SK-N-SH (cell line): ENCODE measurements around the gene RAB4A. TPM values are rescaled to one million over a fixed set of nuclear protein-coding genes. Genes with fewer than 3 reads are reported as not detected.

Experiments
- CTCF ChIA-PET: fragments of 300-600, 350-600 bp; formaldehyde crosslinking; extraction: SDS; loops from one replicate; lab custom pipeline; 2021; lab: Yijun Ruan, JAX
- POLR2A ChIA-PET: fragments of 350-600 bp; sonication (Branson Sonifier 250); formaldehyde crosslinking; extraction: SDS; loops from one replicate; lab custom pipeline; 2020; ENCODE audit warnings: antibody characterized with exemption, inconsistent platforms; lab: Yijun Ruan, JAX
- DNase-seq: peaks from one replicate; pipeline ENCODE4 v3.0.0; 2012
- H2AFZ ChIP-seq: fragments of 200-600 bp; sonication (generic); 2 replicates; pipeline ENCODE4 v1.8.1; 2016; ENCODE audit warnings: antibody characterized with exemption, mild to moderate bottlenecking, low read depth
- H3F3A ChIP-seq: fragments of 200-600 bp; sonication (generic); replicated peaks from 2 replicates; pipeline ENCODE3; 2016; ENCODE audit warnings: antibody characterized with exemption, mild to moderate bottlenecking; ENCODE audit not compliant: insufficient read depth
- H3K27ac ChIP-seq, 2 experiments: fragments of 200-500 bp in 1 of 2; fragments of 200-600 bp in 1 of 2; sonication (Bioruptor generic) in 1 of 2; sonication (generic), shearing (Covaris generic) in 1 of 2; 2 replicates each; pipeline versions ENCODE4 v1.5.1 to v1.6.1; 2014 to 2016; ENCODE audit warnings: low read depth in 2 of 2, inconsistent platforms in 1 of 2, low read length in 1 of 2, mild to moderate bottlenecking in 1 of 2, mixed read lengths in 1 of 2
- H3K27me3 ChIP-seq: fragments of 200-600 bp; sonication (generic), shearing (Covaris generic); 2 replicates; pipeline ENCODE4 v1.6.1; 2016; ENCODE audit warnings: mixed run types; ENCODE audit not compliant: insufficient read depth
- H3K36me3 ChIP-seq, 2 experiments: fragments of 200-500 bp in 1 of 2; fragments of 200-600 bp in 1 of 2; sonication (Bioruptor generic) in 1 of 2; sonication (generic) in 1 of 2; replicated peaks in 1 of 2; 2 replicates each; pipeline versions ENCODE3 to v1.5.1; 2014 to 2016; ENCODE audit warnings: low read length in 1 of 2, mild to moderate bottlenecking in 1 of 2; ENCODE audit not compliant: insufficient read depth in 2 of 2, control insufficient read depth in 1 of 2
- H3K4me1 ChIP-seq, 2 experiments: fragments of 200-500 bp in 1 of 2; fragments of 200-600 bp in 1 of 2; sonication (Bioruptor generic) in 1 of 2; sonication (generic), shearing (Covaris generic) in 1 of 2; 2 replicates each; pipeline versions ENCODE4 v1.5.1 to v1.6.1; 2014 to 2016; ENCODE audit warnings: low read depth in 1 of 2, low read length in 1 of 2, mixed run types in 1 of 2; ENCODE audit not compliant: insufficient read depth in 2 of 2, control insufficient read depth in 1 of 2
- H3K4me2 ChIP-seq: fragments of 200-600 bp; sonication (generic), shearing (Covaris generic); 2 replicates; pipeline ENCODE4 v1.6.1; 2017; ENCODE audit warnings: mixed run types
- H3K4me3 ChIP-seq, 2 experiments: fragments of 200-500 bp in 1 of 2; fragments of 200-600 bp in 1 of 2; sonication (Bioruptor generic) in 1 of 2; sonication (generic), shearing (Covaris generic) in 1 of 2; 2 replicates each; pipeline versions ENCODE4 v1.5.1 to v1.8.1; 2014 to 2016; ENCODE audit warnings: low read depth in 2 of 2, inconsistent platforms in 1 of 2, low read length in 1 of 2, mild to moderate bottlenecking in 1 of 2, mixed read lengths in 1 of 2, moderate library complexity in 1 of 2
- H3K79me2 ChIP-seq: fragments of 200-600 bp; sonication (generic); 2 replicates; pipeline ENCODE4 v1.8.1; 2017; ENCODE audit warnings: mild to moderate bottlenecking; ENCODE audit not compliant: insufficient read depth
- H3K9ac ChIP-seq: fragments of 200-600 bp; sonication (generic); 2 replicates; pipeline ENCODE4 v1.6.1; 2017; ENCODE audit warnings: mixed run types
- H3K9me2 ChIP-seq: fragments of 200-600 bp; sonication (generic); 2 replicates; pipeline ENCODE4 v1.6.1; 2017; ENCODE audit warnings: mixed run types
- H3K9me3 ChIP-seq: fragments of 200-600 bp; sonication (generic); 2 replicates; pipeline ENCODE4 v1.6.1; 2017; ENCODE audit warnings: mixed run types, mild to moderate bottlenecking, moderate library complexity
- H4K20me1 ChIP-seq: fragments of 200-600 bp; sonication (generic); 2 replicates; pipeline ENCODE4 v1.6.1; 2017; ENCODE audit warnings: mild to moderate bottlenecking, mixed run types; ENCODE audit not compliant: insufficient read depth
- EZH2phosphoT487 ChIP-seq: fragments of 200-600 bp; sonication (generic); IDR thresholded peaks from 2 replicates; pipeline ENCODE4 v1.6.1; 2017; ENCODE audit warnings: low read depth, mixed run types, mild to moderate bottlenecking, antibody characterized with exemption, moderate library complexity, borderline replicate concordance
- FOXM1 ChIP-seq: IDR thresholded peaks from 2 replicates; pipeline ENCODE4 v1.4.0; 2012; ENCODE audit warnings: low read depth, mild to moderate bottlenecking
- JUND ChIP-seq: IDR thresholded peaks from 2 replicates; pipeline ENCODE4 v1.4.0; 2012
- MEF2A ChIP-seq: IDR thresholded peaks from 2 replicates; pipeline ENCODE4 v1.4.0; 2012; ENCODE audit warnings: low read depth, borderline replicate concordance
- NFIC ChIP-seq: IDR thresholded peaks from 2 replicates; pipeline ENCODE4 v1.4.0; 2012; ENCODE audit warnings: borderline replicate concordance
- RXRA ChIP-seq: IDR thresholded peaks from 2 replicates; pipeline ENCODE4 v1.4.0; 2012; ENCODE audit warnings: low read depth, mild to moderate bottlenecking, borderline replicate concordance
- SIN3A ChIP-seq: IDR thresholded peaks from 2 replicates; pipeline ENCODE4 v1.6.1; 2012; ENCODE audit warnings: low read depth, mild to moderate bottlenecking, low read length, moderate library complexity, borderline replicate concordance
- TAF1 ChIP-seq: IDR thresholded peaks from 2 replicates; pipeline ENCODE4 v1.6.1; 2012; ENCODE audit warnings: low read depth, mild to moderate bottlenecking, low read length, moderate library complexity, borderline replicate concordance
- TEAD4 ChIP-seq: IDR thresholded peaks from 2 replicates; pipeline ENCODE4 v1.4.0; 2012; ENCODE audit warnings: mild to moderate bottlenecking, borderline replicate concordance; ENCODE audit not compliant: insufficient read depth
- YY1 ChIP-seq: IDR thresholded peaks from 2 replicates; pipeline ENCODE4 v1.4.0; 2012; ENCODE audit warnings: low read depth, mild to moderate bottlenecking
- WGBS: methylation state at CpG from one replicate; pipeline ENCODE4 v1.1.6; 2017; ENCODE audit warnings: low lambda C conversion rate; 5-methylcytosine and 5-hydroxymethylcytosine counted together
- polyA plus RNA-seq, 3 experiments: library from polyadenylated mRNA; depleted of rRNA; stranded (reverse); fragments of >200 nt; gene quantifications; 2 replicates each; pipeline ENCODE4 v1.2.3, GENCODE V29; 2012
- TF ChIP-seq, protein P1 (sequence below): fragments of 200-600 bp; sonication (generic); IDR thresholded peaks from 2 replicates; pipeline ENCODE4 v1.6.1; 2017; ENCODE audit warnings: antibody characterized with exemption, mild to moderate bottlenecking, moderate library complexity
- TF ChIP-seq, protein P2 (sequence below): IDR thresholded peaks from 2 replicates; pipeline ENCODE4 v1.6.1; 2012; ENCODE audit warnings: mild to moderate bottlenecking, low read depth, low read length, moderate library complexity
- TF ChIP-seq, protein P3 (sequence below): IDR thresholded peaks from 2 replicates; pipeline ENCODE4 v1.4.0; 2012; ENCODE audit warnings: low read depth, borderline replicate concordance

The RAB4A gene
- polyA plus RNA-seq, 1 of the 3 experiments (the other 2 are of a cell fraction): 28.1 TPM

DNA sequence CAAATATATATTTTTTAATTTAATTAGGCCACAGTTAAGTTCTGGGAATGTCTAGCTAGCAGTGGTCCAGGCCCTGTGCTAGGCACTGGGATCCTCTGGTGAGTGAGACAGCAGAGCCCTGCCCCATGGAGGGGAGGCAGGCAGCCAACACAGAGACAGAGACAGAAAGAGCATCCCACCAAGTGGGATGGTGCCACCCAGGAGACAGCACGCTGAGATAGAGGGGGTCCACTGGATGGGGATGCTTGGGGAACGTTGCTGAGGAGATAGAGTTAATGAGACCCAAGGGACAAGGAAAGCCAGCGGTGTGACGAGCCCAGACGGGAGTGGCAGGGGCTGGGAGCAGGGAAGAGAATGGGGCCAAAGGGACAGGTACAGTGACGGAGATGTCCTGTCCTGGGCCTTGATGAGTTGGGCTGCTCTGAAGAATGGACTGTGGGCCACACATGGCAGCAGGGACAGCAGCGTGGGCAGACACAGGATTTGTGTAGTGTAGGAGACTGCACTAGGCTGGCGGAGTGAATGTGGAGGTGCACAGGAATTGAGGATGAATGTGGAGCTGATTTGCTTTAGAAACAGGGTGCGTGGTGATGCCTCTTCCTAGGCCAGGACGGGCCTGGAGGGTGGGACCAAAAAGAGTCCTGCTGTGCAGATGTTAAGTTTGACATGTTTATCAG is 22.8 kb downstream of the RAB4A start:
- Histone ChIP-seq H3K4me3 (no peak overlapping the region), H3K27ac (no peak overlapping the region), H3K4me2 (no peak overlapping the region), H3K79me2 (no peaks in the 10 kb centered on the region; the same call in none of the 2 replicates), H3K4me1 (peaks cover 0 to 7% of the 10 kb centered on the region in 2 experiments; a peak in 2 of 4 replicates), H2AFZ (no peak overlapping the region), H3K27me3 (no peaks in the 10 kb centered on the region), H3K9ac (no peak overlapping the region), H3K9me2 (no peaks in the 10 kb centered on the region), H3F3A (no peaks in the 10 kb centered on the region), H3K9me3 (no peaks in the 10 kb centered on the region), H4K20me1 (no peaks in the 10 kb centered on the region), H3K36me3 (peaks cover 34 to 55% of the 10 kb centered on the region in 2 experiments)
- POLR2A ChIA-PET: no interaction called here
- CTCF ChIA-PET: interaction anchor here (1.0 to 1.1 kb wide), 2 partner anchors 15 to 188 kb away, joined by 3 read pairs; no protein-coding TSS in a partner anchor
- DNase-seq: no peak
- WGBS: 93% methylated on average over 10 of the region's 10 CpGs
- TF ChIP-seq, protein P1, sequence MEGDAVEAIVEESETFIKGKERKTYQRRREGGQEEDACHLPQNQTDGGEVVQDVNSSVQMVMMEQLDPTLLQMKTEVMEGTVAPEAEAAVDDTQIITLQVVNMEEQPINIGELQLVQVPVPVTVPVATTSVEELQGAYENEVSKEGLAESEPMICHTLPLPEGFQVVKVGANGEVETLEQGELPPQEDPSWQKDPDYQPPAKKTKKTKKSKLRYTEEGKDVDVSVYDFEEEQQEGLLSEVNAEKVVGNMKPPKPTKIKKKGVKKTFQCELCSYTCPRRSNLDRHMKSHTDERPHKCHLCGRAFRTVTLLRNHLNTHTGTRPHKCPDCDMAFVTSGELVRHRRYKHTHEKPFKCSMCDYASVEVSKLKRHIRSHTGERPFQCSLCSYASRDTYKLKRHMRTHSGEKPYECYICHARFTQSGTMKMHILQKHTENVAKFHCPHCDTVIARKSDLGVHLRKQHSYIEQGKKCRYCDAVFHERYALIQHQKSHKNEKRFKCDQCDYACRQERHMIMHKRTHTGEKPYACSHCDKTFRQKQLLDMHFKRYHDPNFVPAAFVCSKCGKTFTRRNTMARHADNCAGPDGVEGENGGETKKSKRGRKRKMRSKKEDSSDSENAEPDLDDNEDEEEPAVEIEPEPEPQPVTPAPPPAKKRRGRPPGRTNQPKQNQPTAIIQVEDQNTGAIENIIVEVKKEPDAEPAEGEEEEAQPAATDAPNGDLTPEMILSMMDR: no peak
- TF ChIP-seq SIN3A: no peak
- TF ChIP-seq YY1: no peak
- no peak for TF ChIP-seq FOXM1
- no peak for TF ChIP-seq TEAD4
- no peak for TF ChIP-seq TAF1
- TF ChIP-seq, protein P2, sequence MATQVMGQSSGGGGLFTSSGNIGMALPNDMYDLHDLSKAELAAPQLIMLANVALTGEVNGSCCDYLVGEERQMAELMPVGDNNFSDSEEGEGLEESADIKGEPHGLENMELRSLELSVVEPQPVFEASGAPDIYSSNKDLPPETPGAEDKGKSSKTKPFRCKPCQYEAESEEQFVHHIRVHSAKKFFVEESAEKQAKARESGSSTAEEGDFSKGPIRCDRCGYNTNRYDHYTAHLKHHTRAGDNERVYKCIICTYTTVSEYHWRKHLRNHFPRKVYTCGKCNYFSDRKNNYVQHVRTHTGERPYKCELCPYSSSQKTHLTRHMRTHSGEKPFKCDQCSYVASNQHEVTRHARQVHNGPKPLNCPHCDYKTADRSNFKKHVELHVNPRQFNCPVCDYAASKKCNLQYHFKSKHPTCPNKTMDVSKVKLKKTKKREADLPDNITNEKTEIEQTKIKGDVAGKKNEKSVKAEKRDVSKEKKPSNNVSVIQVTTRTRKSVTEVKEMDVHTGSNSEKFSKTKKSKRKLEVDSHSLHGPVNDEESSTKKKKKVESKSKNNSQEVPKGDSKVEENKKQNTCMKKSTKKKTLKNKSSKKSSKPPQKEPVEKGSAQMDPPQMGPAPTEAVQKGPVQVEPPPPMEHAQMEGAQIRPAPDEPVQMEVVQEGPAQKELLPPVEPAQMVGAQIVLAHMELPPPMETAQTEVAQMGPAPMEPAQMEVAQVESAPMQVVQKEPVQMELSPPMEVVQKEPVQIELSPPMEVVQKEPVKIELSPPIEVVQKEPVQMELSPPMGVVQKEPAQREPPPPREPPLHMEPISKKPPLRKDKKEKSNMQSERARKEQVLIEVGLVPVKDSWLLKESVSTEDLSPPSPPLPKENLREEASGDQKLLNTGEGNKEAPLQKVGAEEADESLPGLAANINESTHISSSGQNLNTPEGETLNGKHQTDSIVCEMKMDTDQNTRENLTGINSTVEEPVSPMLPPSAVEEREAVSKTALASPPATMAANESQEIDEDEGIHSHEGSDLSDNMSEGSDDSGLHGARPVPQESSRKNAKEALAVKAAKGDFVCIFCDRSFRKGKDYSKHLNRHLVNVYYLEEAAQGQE: no peak
- no peak for TF ChIP-seq EZH2phosphoT487
- TF ChIP-seq NFIC: no peak
- TF ChIP-seq, protein P3, sequence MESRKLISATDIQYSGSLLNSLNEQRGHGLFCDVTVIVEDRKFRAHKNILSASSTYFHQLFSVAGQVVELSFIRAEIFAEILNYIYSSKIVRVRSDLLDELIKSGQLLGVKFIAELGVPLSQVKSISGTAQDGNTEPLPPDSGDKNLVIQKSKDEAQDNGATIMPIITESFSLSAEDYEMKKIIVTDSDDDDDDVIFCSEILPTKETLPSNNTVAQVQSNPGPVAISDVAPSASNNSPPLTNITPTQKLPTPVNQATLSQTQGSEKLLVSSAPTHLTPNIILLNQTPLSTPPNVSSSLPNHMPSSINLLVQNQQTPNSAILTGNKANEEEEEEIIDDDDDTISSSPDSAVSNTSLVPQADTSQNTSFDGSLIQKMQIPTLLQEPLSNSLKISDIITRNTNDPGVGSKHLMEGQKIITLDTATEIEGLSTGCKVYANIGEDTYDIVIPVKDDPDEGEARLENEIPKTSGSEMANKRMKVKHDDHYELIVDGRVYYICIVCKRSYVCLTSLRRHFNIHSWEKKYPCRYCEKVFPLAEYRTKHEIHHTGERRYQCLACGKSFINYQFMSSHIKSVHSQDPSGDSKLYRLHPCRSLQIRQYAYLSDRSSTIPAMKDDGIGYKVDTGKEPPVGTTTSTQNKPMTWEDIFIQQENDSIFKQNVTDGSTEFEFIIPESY: no peak
- no peak for TF ChIP-seq MEF2A
- TF ChIP-seq RXRA: no peak
- TF ChIP-seq JUND: no peak
